Measurements from ENCODE around the gene KDM5B.

Gene KDM5B

GRCh38 chr1:202701200-202701599 lies 107.0 kb downstream of the KDM5B start:
- H3K27me3 ChIP-seq (ENCODE audit: insufficient read depth, low read length, poor library complexity), result peaks cover 9% of the 10 kb centered on the region
- TF ChIP-seq EZH2 (IDR thresholded peaks at IDR 0.05; ENCODE audit: borderline replicate concordance, low read depth, low read length, severe bottlenecking), result no peak
- TF ChIP-seq, protein P1, sequence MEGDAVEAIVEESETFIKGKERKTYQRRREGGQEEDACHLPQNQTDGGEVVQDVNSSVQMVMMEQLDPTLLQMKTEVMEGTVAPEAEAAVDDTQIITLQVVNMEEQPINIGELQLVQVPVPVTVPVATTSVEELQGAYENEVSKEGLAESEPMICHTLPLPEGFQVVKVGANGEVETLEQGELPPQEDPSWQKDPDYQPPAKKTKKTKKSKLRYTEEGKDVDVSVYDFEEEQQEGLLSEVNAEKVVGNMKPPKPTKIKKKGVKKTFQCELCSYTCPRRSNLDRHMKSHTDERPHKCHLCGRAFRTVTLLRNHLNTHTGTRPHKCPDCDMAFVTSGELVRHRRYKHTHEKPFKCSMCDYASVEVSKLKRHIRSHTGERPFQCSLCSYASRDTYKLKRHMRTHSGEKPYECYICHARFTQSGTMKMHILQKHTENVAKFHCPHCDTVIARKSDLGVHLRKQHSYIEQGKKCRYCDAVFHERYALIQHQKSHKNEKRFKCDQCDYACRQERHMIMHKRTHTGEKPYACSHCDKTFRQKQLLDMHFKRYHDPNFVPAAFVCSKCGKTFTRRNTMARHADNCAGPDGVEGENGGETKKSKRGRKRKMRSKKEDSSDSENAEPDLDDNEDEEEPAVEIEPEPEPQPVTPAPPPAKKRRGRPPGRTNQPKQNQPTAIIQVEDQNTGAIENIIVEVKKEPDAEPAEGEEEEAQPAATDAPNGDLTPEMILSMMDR (IDR thresholded peaks at IDR 0.05; ENCODE audit: borderline replicate concordance, extremely low read depth, low read length, poor library complexity, severe bottlenecking), result no peak
- ATAC-seq (ENCODE audit: insufficient read depth, low read depth), result no peak

GRCh38 chr1:202700061-202700460 lies 108.2 kb downstream of the KDM5B start:
- Histone ChIP-seq H4K20me1 (ENCODE audit: insufficient read depth, low read length) (peaks cover 4% of the 10 kb centered on the region; the same call in 1 of the 2 replicates), H3K27ac (ENCODE audit: low read length) (no peak overlapping the region), H3K27me3 (ENCODE audit: insufficient read depth, low read length, poor library complexity) (peaks cover 5% of the 10 kb centered on the region), H3K36me3 (ENCODE audit: insufficient read depth, low read length) (no peaks in the 10 kb centered on the region), H2AFZ (ENCODE audit: low read depth, low read length) (no peak overlapping the region), H3K4me1 (ENCODE audit: insufficient read depth, low read length) (no peaks in the 10 kb centered on the region), H3K4me3 (ENCODE audit: low read depth in 1 of 2, low read length in 2 of 2) (no peak overlapping the region), H3K9me3 (ENCODE audit: insufficient read depth, low read length, severe bottlenecking) (no peaks in the 10 kb centered on the region), H3K9ac (ENCODE audit: low read depth, low read length) (no peak overlapping the region), H3K79me2 (ENCODE audit: insufficient read depth, low read length) (no peaks in the 10 kb centered on the region), H3K4me2 (ENCODE audit: insufficient read depth, low read length) (no peak overlapping the region)
- DNase-seq, result no peak
- no peak for ATAC-seq (ENCODE audit: insufficient read depth, low read depth)
- no peak for TF ChIP-seq EZH2 (IDR thresholded peaks at IDR 0.05; ENCODE audit: borderline replicate concordance, low read depth, low read length, severe bottlenecking)
- TF ChIP-seq, protein P1 (IDR thresholded peaks at IDR 0.05; ENCODE audit: borderline replicate concordance, extremely low read depth, low read length, poor library complexity, severe bottlenecking), result no peak

More at GRCh38 chr1:202701200-202701599, 107.0 kb downstream of the KDM5B start:
- no peaks in the 10 kb centered on the region for H3K9me3 ChIP-seq (ENCODE audit: insufficient read depth, low read length, severe bottlenecking)
- no peak overlapping the region for H3K9ac ChIP-seq (ENCODE audit: low read depth, low read length)
- no peak overlapping the region for H3K4me3 ChIP-seq (ENCODE audit: low read depth in 1 of 2, low read length in 2 of 2)
- H4K20me1 ChIP-seq (ENCODE audit: insufficient read depth, low read length), result peaks cover 4% of the 10 kb centered on the region; the same call in 1 of the 2 replicates
- no peaks in the 10 kb centered on the region for H3K4me1 ChIP-seq (ENCODE audit: insufficient read depth, low read length)
- no peaks in the 10 kb centered on the region for H3K36me3 ChIP-seq (ENCODE audit: insufficient read depth, low read length)
- no peak overlapping the region for H3K4me2 ChIP-seq (ENCODE audit: insufficient read depth, low read length)
- no peak overlapping the region for H2AFZ ChIP-seq (ENCODE audit: low read depth, low read length)
- DNase-seq, result no peak
- no peaks in the 10 kb centered on the region for H3K79me2 ChIP-seq (ENCODE audit: insufficient read depth, low read length)
- no peak overlapping the region for H3K27ac ChIP-seq (ENCODE audit: low read length)

DNA sequence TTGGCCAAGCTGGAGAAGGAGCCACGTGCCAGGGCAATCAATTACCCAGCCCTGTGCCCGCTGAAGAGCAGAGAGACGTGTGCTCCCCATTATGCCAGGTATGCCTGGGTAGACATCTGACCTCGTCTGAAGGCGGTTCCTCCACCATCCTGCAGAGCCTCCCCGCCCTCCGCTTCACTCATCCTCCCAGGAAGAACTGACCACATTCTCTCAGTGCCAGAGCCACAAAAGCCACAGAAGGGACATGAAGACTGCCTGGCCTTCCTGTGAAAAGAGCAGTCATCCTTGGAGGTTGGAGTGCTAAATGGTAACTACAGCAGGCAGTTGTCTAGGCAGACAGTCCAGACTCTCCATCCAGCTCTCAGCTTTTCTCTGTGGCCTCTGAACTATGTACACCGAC lies 109.9 kb downstream of the KDM5B start:
- DNase-seq (no peak), ATAC-seq (ENCODE audit: insufficient read depth, low read depth) (peak; percentile 17; the same call in 1 of the 3 replicates)
- H3K4me2 ChIP-seq (ENCODE audit: insufficient read depth, low read length), result no peak overlapping the region
- no peaks in the 10 kb centered on the region for H3K9me3 ChIP-seq (ENCODE audit: insufficient read depth, low read length, severe bottlenecking)
- TF ChIP-seq, protein P1 (IDR thresholded peaks at IDR 0.05; ENCODE audit: borderline replicate concordance, extremely low read depth, low read length, poor library complexity, severe bottlenecking), result no peak
- no peak for TF ChIP-seq EZH2 (IDR thresholded peaks at IDR 0.05; ENCODE audit: borderline replicate concordance, low read depth, low read length, severe bottlenecking)
- no peak overlapping the region for H2AFZ ChIP-seq (ENCODE audit: low read depth, low read length)
- H3K9ac ChIP-seq (ENCODE audit: low read depth, low read length), result no peak overlapping the region
- no peaks in the 10 kb centered on the region for H3K36me3 ChIP-seq (ENCODE audit: insufficient read depth, low read length)
- H3K4me1 ChIP-seq (ENCODE audit: insufficient read depth, low read length), result no peaks in the 10 kb centered on the region
- H3K27me3 ChIP-seq (ENCODE audit: insufficient read depth, low read length, poor library complexity), result no peaks in the 10 kb centered on the region
- no peak overlapping the region for H3K4me3 ChIP-seq (ENCODE audit: low read depth in 1 of 2, low read length in 2 of 2)
- no peaks in the 10 kb centered on the region for H3K79me2 ChIP-seq (ENCODE audit: insufficient read depth, low read length)
- peaks cover 4% of the 10 kb centered on the region; the same call in 1 of the 2 replicates for H4K20me1 ChIP-seq (ENCODE audit: insufficient read depth, low read length)
- H3K27ac ChIP-seq (ENCODE audit: low read length), result no peak overlapping the region

GRCh38 chr1:202697038-202697437 lies 111.2 kb downstream of the KDM5B start:
- DNase-seq (no peak), ATAC-seq (ENCODE audit: insufficient read depth, low read depth) (no peak)
- H3K9me3 ChIP-seq (ENCODE audit: insufficient read depth, low read length, severe bottlenecking), result no peaks in the 10 kb centered on the region
- TF ChIP-seq, protein P1 (IDR thresholded peaks at IDR 0.05; ENCODE audit: borderline replicate concordance, extremely low read depth, low read length, poor library complexity, severe bottlenecking), result no peak
- no peak for TF ChIP-seq EZH2 (IDR thresholded peaks at IDR 0.05; ENCODE audit: borderline replicate concordance, low read depth, low read length, severe bottlenecking)
- no peak overlapping the region for H3K4me2 ChIP-seq (ENCODE audit: insufficient read depth, low read length)
- no peak overlapping the region for H3K4me3 ChIP-seq (ENCODE audit: low read depth in 1 of 2, low read length in 2 of 2)
- peaks cover 5% of the 10 kb centered on the region for H4K20me1 ChIP-seq (ENCODE audit: insufficient read depth, low read length)
- no peak overlapping the region for H2AFZ ChIP-seq (ENCODE audit: low read depth, low read length)
- no peaks in the 10 kb centered on the region for H3K79me2 ChIP-seq (ENCODE audit: insufficient read depth, low read length)
- H3K36me3 ChIP-seq (ENCODE audit: insufficient read depth, low read length), result no peaks in the 10 kb centered on the region
- H3K27me3 ChIP-seq (ENCODE audit: insufficient read depth, low read length, poor library complexity), result no peaks in the 10 kb centered on the region
- no peaks in the 10 kb centered on the region for H3K4me1 ChIP-seq (ENCODE audit: insufficient read depth, low read length)
- no peak overlapping the region for H3K9ac ChIP-seq (ENCODE audit: low read depth, low read length)
- H3K27ac ChIP-seq (ENCODE audit: low read length), result no peak overlapping the region
